HEK293 (cell line): ENCODE measurements around the gene C1orf122.

ENCODE experiments used
- CTCF ChIA-PET: fragments of 350-600 bp; formaldehyde crosslinking; extraction: SDS; loops from one replicate; lab custom pipeline; 2021; ENCODE audit warnings: antibody characterized with exemption; lab: Yijun Ruan, JAX
- POLR2A ChIA-PET: fragments of 300-600 bp; formaldehyde crosslinking; extraction: SDS; loops from one replicate; lab custom pipeline; 2020; ENCODE audit warnings: antibody characterized with exemption, inconsistent platforms; lab: Yijun Ruan, JAX
- H3K27ac ChIP-seq: fragments of 200-500 bp; sonication (Bioruptor generic); 2 replicates; pipeline ENCODE4 v1.5.1; 2014; ENCODE audit warnings: low read depth, low read length, control low read depth, inconsistent platforms; ENCODE audit errors: extremely low read depth
- H3K36me3 ChIP-seq, 2 experiments: fragments of 200-500 bp in 1 of 2; sonication (Bioruptor generic) in 1 of 2; 1 replicate in 1 of 2; 2 replicates in 1 of 2; pipeline ENCODE4 v1.5.1; 2014 to 2017; ENCODE audit warnings: inconsistent platforms in 2 of 2, low read length in 2 of 2; ENCODE audit not compliant: control insufficient read depth in 2 of 2, insufficient read depth in 1 of 2
- H3K4me1 ChIP-seq: fragments of 200-500 bp; sonication (Bioruptor generic); 2 replicates; pipeline ENCODE4 v1.5.1; 2014; ENCODE audit warnings: mild to moderate bottlenecking, low read length, inconsistent platforms; ENCODE audit not compliant: control insufficient read depth, insufficient read depth
- H3K4me3 ChIP-seq: 2 replicates; pipeline ENCODE4 v1.5.1; 2011; ENCODE audit warnings: low read depth, mild to moderate bottlenecking, control low read depth, low read length, moderate library complexity
- H3K9me3 ChIP-seq: fragments of 200-500 bp; sonication (Bioruptor generic); 2 replicates; pipeline ENCODE4 v1.5.1; 2014; ENCODE audit warnings: low read depth, low read length, inconsistent platforms; ENCODE audit not compliant: control insufficient read depth, insufficient read depth
- EGR2 ChIP-seq: fragments of 450-650 bp; formaldehyde crosslinking; IDR thresholded peaks from 2 replicates; pipeline ENCODE4 v1.5.1; 2016; ENCODE audit warnings: low read depth, missing biosample characterization, missing genetic modification characterization
- HOXC10 ChIP-seq: sonication (generic); formaldehyde crosslinking; IDR thresholded peaks from 2 replicates; pipeline ENCODE4 v1.8.1; 2023; ENCODE audit warnings: mild to moderate bottlenecking, missing genetic modification reagents
- HOXD13 ChIP-seq: sonication (generic); formaldehyde crosslinking; IDR thresholded peaks from 2 replicates; pipeline ENCODE4 v1.8.0; 2022; ENCODE audit warnings: missing genetic modification reagents, borderline replicate concordance
- KLF16 ChIP-seq: fragments of 450-650 bp; formaldehyde crosslinking; IDR thresholded peaks from 2 replicates; pipeline ENCODE4 v1.5.1; 2017; ENCODE audit warnings: missing biosample characterization, missing genetic modification characterization
- KLF8 ChIP-seq: fragments of 450-650 bp; formaldehyde crosslinking; IDR thresholded peaks from 2 replicates; pipeline ENCODE4 v1.5.1; 2016; ENCODE audit warnings: missing biosample characterization, missing genetic modification characterization
- MEIS1 ChIP-seq: sonication (generic); formaldehyde crosslinking; IDR thresholded peaks from 2 replicates; pipeline ENCODE4 v1.8.1; 2022; ENCODE audit warnings: missing genetic modification reagents, mild to moderate bottlenecking, borderline replicate concordance
- REPIN1 ChIP-seq: fragments of 450-650 bp; formaldehyde crosslinking; IDR thresholded peaks from 2 replicates; pipeline ENCODE4 v1.5.1; 2017; ENCODE audit warnings: missing biosample characterization, missing genetic modification characterization, low read depth
- SCRT1 ChIP-seq: fragments of 450-650 bp; formaldehyde crosslinking; IDR thresholded peaks from 2 replicates; pipeline ENCODE4 v1.5.1; 2016; ENCODE audit warnings: missing biosample characterization, missing genetic modification characterization, borderline replicate concordance
- ZBTB7A ChIP-seq: fragments of 450-650 bp; formaldehyde crosslinking; IDR thresholded peaks from 2 replicates; pipeline ENCODE4 v1.5.1; 2016; ENCODE audit warnings: low read depth, missing biosample characterization, missing genetic modification characterization
- ZEB2 ChIP-seq: fragments of 450-650 bp; formaldehyde crosslinking; IDR thresholded peaks from 2 replicates; pipeline ENCODE4 v1.5.1; 2016; ENCODE audit warnings: missing biosample characterization, missing genetic modification characterization
- ZFHX2 ChIP-seq: fragments of 450-650 bp; formaldehyde crosslinking; conservative IDR thresholded peaks from 2 replicates; pipeline ENCODE4 v1.5.1; 2016; ENCODE audit warnings: missing biosample characterization, missing genetic modification characterization
- ZNF16 ChIP-seq: fragments of 450-650 bp; formaldehyde crosslinking; IDR thresholded peaks from 2 replicates; pipeline ENCODE4 v1.5.1; 2016; ENCODE audit warnings: low read depth, missing biosample characterization, missing genetic modification characterization
- ZNF174 ChIP-seq: fragments of 450-650 bp; formaldehyde crosslinking; IDR thresholded peaks from 2 replicates; pipeline ENCODE4 v1.5.0; 2017; ENCODE audit warnings: missing biosample characterization, mild to moderate bottlenecking, missing genetic modification characterization
- ZNF350 ChIP-seq: fragments of 450-650 bp; formaldehyde crosslinking; IDR thresholded peaks from 2 replicates; pipeline ENCODE4 v1.5.0; 2017; ENCODE audit warnings: missing biosample characterization, mild to moderate bottlenecking, missing genetic modification characterization
- ZNF610 ChIP-seq: fragments of 450-650 bp; formaldehyde crosslinking; IDR thresholded peaks from 2 replicates; pipeline ENCODE4 v1.5.1; 2016; ENCODE audit warnings: missing biosample characterization, missing genetic modification characterization, borderline replicate concordance
- ZNF624 ChIP-seq: fragments of 450-650 bp; formaldehyde crosslinking; IDR thresholded peaks from 2 replicates; pipeline ENCODE4 v1.5.1; 2017; ENCODE audit warnings: missing biosample characterization, missing genetic modification characterization
- ZNF768 ChIP-seq: fragments of 450-650 bp; formaldehyde crosslinking; IDR thresholded peaks from 2 replicates; pipeline ENCODE4 v1.5.1; 2018; ENCODE audit warnings: missing biosample characterization, mild to moderate bottlenecking, missing genetic modification characterization
- ZNF792 ChIP-seq: fragments of 450-650 bp; formaldehyde crosslinking; IDR thresholded peaks from 2 replicates; pipeline ENCODE4 v1.5.1; 2016; ENCODE audit warnings: missing biosample characterization, missing genetic modification characterization
- TF ChIP-seq, protein P1 (sequence below): fragments of 450-650 bp; formaldehyde crosslinking; IDR thresholded peaks from 2 replicates; pipeline ENCODE4 v1.5.1; 2016; ENCODE audit warnings: missing biosample characterization, missing genetic modification characterization, low read depth
- TF ChIP-seq, protein P2 (sequence below): sonication (generic); formaldehyde crosslinking; IDR thresholded peaks from 2 replicates; pipeline ENCODE4 v1.8.1; 2022; ENCODE audit warnings: mild to moderate bottlenecking, moderate library complexity, missing genetic modification reagents
- TF ChIP-seq, protein P3 (sequence below): fragments of 450-650 bp; formaldehyde crosslinking; IDR thresholded peaks from 2 replicates; pipeline ENCODE4 v1.5.1; 2016; ENCODE audit warnings: missing biosample characterization, missing genetic modification characterization
- TF ChIP-seq, protein P4 (sequence below): fragments of 450-650 bp; formaldehyde crosslinking; optimal IDR thresholded peaks from 2 replicates; pipeline ENCODE3; 2016; ENCODE audit warnings: missing biosample characterization, mild to moderate bottlenecking, missing genetic modification characterization
- TF ChIP-seq, protein P5 (sequence below): fragments of 450-650 bp; formaldehyde crosslinking; IDR thresholded peaks from 2 replicates; pipeline ENCODE4 v1.5.1; 2016; ENCODE audit warnings: missing biosample characterization, missing genetic modification characterization
- TF ChIP-seq, protein P6 (sequence below): fragments of 450-650 bp; formaldehyde crosslinking; IDR thresholded peaks from 2 replicates; pipeline ENCODE4 v1.5.1; 2016; ENCODE audit warnings: missing biosample characterization, missing genetic modification characterization
- TF ChIP-seq, protein P7 (sequence below): fragments of 450-650 bp; formaldehyde crosslinking; IDR thresholded peaks from 2 replicates; pipeline ENCODE4 v1.5.1; 2016; ENCODE audit warnings: missing biosample characterization, missing genetic modification characterization
- TF ChIP-seq, protein P8 (sequence below): fragments of 450-650 bp; formaldehyde crosslinking; IDR thresholded peaks from 2 replicates; pipeline ENCODE4 v1.5.1; 2016; ENCODE audit warnings: missing biosample characterization, missing genetic modification characterization

C1orf122 gene

DNA sequence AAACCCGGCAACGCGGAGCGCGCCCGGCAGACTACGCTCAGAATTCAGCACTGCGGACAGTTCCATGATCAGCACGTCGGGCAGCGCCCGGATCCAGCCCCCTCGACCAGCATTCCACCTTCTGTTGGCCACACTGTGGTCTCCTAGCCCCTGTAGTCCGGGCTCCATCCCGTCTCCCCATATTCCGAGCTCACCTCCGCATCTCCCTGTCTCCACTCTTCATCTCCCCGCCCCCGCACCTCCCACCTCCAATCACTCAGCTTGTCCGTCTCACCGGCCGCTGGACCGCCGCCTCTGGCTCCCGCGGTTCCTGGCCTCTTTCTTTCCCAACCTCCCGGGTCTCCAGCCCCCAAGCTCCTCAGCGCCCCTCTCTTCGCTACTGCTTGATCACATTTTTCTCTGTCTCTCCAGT, 43.2 kb upstream of the C1orf122 start:
- CTCF ChIA-PET = interaction anchor here (0.6 to 1.0 kb wide), 3 partner anchors 88 to 227 kb away, joined by 3 to 5 read pairs (median 4); no protein-coding TSS in a partner anchor
- POLR2A ChIA-PET = interaction anchor here (1.1 to 2.1 kb wide), 2 partner anchors 44 to 72 kb away, joined by 3 to 9 read pairs; partner anchors contain the start of genes CDCA8 and YRDC
- H3K4me3 ChIP-seq = no peak overlapping the region
- TF ChIP-seq HOXD13 (CRISPR knock-in tag) (peak; percentile 84), REPIN1 (no peak), EGR2 (tag by site-specific recombination) (peak; percentile 60), ZNF350 (tag by site-specific recombination) (no peak), MEIS1 (CRISPR knock-in tag) (peak; percentile 77; the same call in 1 of the 2 replicates), ZNF16 (tag by site-specific recombination) (no peak), ZNF768 (tag by site-specific recombination) (no peak), ZFHX2 (tag by site-specific recombination) (peak; percentile 44), ZNF624 (tag by site-specific recombination) (no peak), SCRT1 (tag by site-specific recombination) (no peak), ZNF792 (tag by site-specific recombination) (no peak), ZEB2 (tag by site-specific recombination) (no peak), ZNF610 (tag by site-specific recombination) (peak; percentile 28; the same call in 1 of the 2 replicates), HOXC10 (CRISPR knock-in tag) (peak; percentile 97), ZBTB7A (0 out of 2 replicates have a peak, but pooled peaks have one; percentile 22), KLF16 (tag by site-specific recombination) (0 out of 2 replicates have a peak, but pooled peaks have one; percentile 18), KLF8 (tag by site-specific recombination) (0 out of 2 replicates have a peak, but pooled peaks have one; percentile 13), ZNF174 (tag by site-specific recombination) (no peak)
- TF ChIP-seq, protein P1, sequence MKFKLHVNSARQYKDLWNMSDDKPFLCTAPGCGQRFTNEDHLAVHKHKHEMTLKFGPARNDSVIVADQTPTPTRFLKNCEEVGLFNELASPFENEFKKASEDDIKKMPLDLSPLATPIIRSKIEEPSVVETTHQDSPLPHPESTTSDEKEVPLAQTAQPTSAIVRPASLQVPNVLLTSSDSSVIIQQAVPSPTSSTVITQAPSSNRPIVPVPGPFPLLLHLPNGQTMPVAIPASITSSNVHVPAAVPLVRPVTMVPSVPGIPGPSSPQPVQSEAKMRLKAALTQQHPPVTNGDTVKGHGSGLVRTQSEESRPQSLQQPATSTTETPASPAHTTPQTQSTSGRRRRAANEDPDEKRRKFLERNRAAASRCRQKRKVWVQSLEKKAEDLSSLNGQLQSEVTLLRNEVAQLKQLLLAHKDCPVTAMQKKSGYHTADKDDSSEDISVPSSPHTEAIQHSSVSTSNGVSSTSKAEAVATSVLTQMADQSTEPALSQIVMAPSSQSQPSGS (tag by site-specific recombination) = no peak
- TF ChIP-seq, protein P2, sequence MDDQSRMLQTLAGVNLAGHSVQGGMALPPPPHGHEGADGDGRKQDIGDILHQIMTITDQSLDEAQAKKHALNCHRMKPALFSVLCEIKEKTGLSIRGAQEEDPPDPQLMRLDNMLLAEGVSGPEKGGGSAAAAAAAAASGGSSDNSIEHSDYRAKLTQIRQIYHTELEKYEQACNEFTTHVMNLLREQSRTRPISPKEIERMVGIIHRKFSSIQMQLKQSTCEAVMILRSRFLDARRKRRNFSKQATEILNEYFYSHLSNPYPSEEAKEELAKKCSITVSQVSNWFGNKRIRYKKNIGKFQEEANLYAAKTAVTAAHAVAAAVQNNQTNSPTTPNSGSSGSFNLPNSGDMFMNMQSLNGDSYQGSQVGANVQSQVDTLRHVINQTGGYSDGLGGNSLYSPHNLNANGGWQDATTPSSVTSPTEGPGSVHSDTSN (CRISPR knock-in tag) = peak; percentile 93
- TF ChIP-seq, protein P3, sequence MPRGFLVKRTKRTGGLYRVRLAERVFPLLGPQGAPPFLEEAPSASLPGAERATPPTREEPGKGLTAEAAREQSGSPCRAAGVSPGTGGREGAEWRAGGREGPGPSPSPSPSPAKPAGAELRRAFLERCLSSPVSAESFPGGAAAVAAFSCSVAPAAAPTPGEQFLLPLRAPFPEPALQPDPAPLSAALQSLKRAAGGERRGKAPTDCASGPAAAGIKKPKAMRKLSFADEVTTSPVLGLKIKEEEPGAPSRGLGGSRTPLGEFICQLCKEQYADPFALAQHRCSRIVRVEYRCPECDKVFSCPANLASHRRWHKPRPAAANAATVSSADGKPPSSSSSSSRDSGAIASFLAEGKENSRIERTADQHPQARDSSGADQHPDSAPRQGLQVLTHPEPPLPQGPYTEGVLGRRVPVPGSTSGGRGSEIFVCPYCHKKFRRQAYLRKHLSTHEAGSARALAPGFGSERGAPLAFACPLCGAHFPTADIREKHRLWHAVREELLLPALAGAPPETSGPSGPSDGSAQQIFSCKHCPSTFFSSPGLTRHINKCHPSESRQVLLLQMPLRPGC (tag by site-specific recombination) = peak; percentile 39; the same call in 1 of the 2 replicates
- TF ChIP-seq, protein P4, sequence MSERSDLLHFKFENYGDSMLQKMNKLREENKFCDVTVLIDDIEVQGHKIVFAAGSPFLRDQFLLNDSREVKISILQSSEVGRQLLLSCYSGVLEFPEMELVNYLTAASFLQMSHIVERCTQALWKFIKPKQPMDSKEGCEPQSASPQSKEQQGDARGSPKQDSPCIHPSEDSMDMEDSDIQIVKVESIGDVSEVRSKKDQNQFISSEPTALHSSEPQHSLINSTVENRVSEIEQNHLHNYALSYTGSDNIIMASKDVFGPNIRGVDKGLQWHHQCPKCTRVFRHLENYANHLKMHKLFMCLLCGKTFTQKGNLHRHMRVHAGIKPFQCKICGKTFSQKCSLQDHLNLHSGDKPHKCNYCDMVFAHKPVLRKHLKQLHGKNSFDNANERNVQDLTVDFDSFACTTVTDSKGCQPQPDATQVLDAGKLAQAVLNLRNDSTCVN (tag by site-specific recombination) = peak; percentile 44
- TF ChIP-seq, protein P5, sequence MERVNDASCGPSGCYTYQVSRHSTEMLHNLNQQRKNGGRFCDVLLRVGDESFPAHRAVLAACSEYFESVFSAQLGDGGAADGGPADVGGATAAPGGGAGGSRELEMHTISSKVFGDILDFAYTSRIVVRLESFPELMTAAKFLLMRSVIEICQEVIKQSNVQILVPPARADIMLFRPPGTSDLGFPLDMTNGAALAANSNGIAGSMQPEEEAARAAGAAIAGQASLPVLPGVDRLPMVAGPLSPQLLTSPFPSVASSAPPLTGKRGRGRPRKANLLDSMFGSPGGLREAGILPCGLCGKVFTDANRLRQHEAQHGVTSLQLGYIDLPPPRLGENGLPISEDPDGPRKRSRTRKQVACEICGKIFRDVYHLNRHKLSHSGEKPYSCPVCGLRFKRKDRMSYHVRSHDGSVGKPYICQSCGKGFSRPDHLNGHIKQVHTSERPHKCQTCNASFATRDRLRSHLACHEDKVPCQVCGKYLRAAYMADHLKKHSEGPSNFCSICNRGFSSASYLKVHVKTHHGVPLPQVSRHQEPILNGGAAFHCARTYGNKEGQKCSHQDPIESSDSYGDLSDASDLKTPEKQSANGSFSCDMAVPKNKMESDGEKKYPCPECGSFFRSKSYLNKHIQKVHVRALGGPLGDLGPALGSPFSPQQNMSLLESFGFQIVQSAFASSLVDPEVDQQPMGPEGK (tag by site-specific recombination) = peak; percentile 70
- TF ChIP-seq, protein P6, sequence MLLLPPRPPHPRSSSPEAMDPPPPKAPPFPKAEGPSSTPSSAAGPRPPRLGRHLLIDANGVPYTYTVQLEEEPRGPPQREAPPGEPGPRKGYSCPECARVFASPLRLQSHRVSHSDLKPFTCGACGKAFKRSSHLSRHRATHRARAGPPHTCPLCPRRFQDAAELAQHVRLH (tag by site-specific recombination) = no peak
- TF ChIP-seq, protein P7, sequence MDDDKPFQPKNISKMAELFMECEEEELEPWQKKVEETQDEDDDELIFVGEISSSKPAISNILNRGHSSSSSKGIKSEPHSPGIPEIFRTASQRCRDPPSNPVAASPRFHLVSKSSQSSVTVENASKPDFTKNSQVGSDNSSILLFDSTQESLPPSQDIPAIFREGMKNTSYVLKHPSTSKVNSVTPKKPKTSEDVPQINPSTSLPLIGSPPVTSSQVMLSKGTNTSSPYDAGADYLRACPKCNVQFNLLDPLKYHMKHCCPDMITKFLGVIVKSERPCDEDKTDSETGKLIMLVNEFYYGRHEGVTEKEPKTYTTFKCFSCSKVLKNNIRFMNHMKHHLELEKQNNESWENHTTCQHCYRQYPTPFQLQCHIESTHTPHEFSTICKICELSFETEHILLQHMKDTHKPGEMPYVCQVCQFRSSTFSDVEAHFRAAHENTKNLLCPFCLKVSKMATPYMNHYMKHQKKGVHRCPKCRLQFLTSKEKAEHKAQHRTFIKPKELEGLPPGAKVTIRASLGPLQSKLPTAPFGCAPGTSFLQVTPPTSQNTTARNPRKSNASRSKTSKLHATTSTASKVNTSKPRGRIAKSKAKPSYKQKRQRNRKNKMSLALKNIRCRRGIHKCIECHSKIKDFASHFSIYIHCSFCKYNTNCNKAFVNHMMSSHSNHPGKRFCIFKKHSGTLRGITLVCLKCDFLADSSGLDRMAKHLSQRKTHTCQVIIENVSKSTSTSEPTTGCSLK (tag by site-specific recombination) = no peak
- TF ChIP-seq, protein P8, sequence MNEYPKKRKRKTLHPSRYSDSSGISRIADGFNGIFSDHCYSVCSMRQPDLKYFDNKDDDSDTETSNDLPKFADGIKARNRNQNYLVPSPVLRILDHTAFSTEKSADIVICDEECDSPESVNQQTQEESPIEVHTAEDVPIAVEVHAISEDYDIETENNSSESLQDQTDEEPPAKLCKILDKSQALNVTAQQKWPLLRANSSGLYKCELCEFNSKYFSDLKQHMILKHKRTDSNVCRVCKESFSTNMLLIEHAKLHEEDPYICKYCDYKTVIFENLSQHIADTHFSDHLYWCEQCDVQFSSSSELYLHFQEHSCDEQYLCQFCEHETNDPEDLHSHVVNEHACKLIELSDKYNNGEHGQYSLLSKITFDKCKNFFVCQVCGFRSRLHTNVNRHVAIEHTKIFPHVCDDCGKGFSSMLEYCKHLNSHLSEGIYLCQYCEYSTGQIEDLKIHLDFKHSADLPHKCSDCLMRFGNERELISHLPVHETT (tag by site-specific recombination) = 0 out of 2 replicates have a peak, but pooled peaks have one; percentile 19

More for the DNA sequence above, 43.2 kb upstream of the C1orf122 start:
- no peaks in the 10 kb centered on the region for H3K4me1 ChIP-seq
- no peak overlapping the region for H3K27ac ChIP-seq
- H3K9me3 ChIP-seq = no peaks in the 10 kb centered on the region
- no peaks in the 10 kb centered on the region for H3K36me3 ChIP-seq
